SK-N-SH (cell line): ENCODE results near the gene POLR1D. TPM values are rescaled to one million over a fixed set of nuclear protein-coding genes. Genes with fewer than 3 reads are reported as not detected.

Experiments
- CTCF ChIA-PET: fragments of 300-600, 350-600 bp; formaldehyde crosslinking; extraction: SDS; loops from one replicate; lab custom pipeline; 2021; lab: Yijun Ruan, JAX
- POLR2A ChIA-PET: fragments of 350-600 bp; sonication (Branson Sonifier 250); formaldehyde crosslinking; extraction: SDS; loops from one replicate; lab custom pipeline; 2020; ENCODE audit warnings: antibody characterized with exemption, inconsistent platforms; lab: Yijun Ruan, JAX
- DNase-seq: peaks from one replicate; pipeline ENCODE4 v3.0.0; 2012
- H2AFZ ChIP-seq: fragments of 200-600 bp; sonication (generic); 2 replicates; pipeline ENCODE4 v1.8.1; 2016; ENCODE audit warnings: antibody characterized with exemption, mild to moderate bottlenecking, low read depth
- H3F3A ChIP-seq: fragments of 200-600 bp; sonication (generic); replicated peaks from 2 replicates; pipeline ENCODE3; 2016; ENCODE audit warnings: antibody characterized with exemption, mild to moderate bottlenecking; ENCODE audit not compliant: insufficient read depth
- H3K27ac ChIP-seq, 2 experiments: fragments of 200-500 bp in 1 of 2; fragments of 200-600 bp in 1 of 2; sonication (Bioruptor generic) in 1 of 2; sonication (generic), shearing (Covaris generic) in 1 of 2; 2 replicates each; pipeline versions ENCODE4 v1.5.1 to v1.6.1; 2014 to 2016; ENCODE audit warnings: low read depth in 2 of 2, inconsistent platforms in 1 of 2, low read length in 1 of 2, mild to moderate bottlenecking in 1 of 2, mixed read lengths in 1 of 2
- H3K27me3 ChIP-seq: fragments of 200-600 bp; sonication (generic), shearing (Covaris generic); 2 replicates; pipeline ENCODE4 v1.6.1; 2016; ENCODE audit warnings: mixed run types; ENCODE audit not compliant: insufficient read depth
- H3K36me3 ChIP-seq, 2 experiments: fragments of 200-500 bp in 1 of 2; fragments of 200-600 bp in 1 of 2; sonication (Bioruptor generic) in 1 of 2; sonication (generic) in 1 of 2; replicated peaks in 1 of 2; 2 replicates each; pipeline versions ENCODE3 to v1.5.1; 2014 to 2016; ENCODE audit warnings: low read length in 1 of 2, mild to moderate bottlenecking in 1 of 2; ENCODE audit not compliant: insufficient read depth in 2 of 2, control insufficient read depth in 1 of 2
- H3K4me1 ChIP-seq, 2 experiments: fragments of 200-500 bp in 1 of 2; fragments of 200-600 bp in 1 of 2; sonication (Bioruptor generic) in 1 of 2; sonication (generic), shearing (Covaris generic) in 1 of 2; 2 replicates each; pipeline versions ENCODE4 v1.5.1 to v1.6.1; 2014 to 2016; ENCODE audit warnings: low read depth in 1 of 2, low read length in 1 of 2, mixed run types in 1 of 2; ENCODE audit not compliant: insufficient read depth in 2 of 2, control insufficient read depth in 1 of 2
- H3K4me2 ChIP-seq: fragments of 200-600 bp; sonication (generic), shearing (Covaris generic); 2 replicates; pipeline ENCODE4 v1.6.1; 2017; ENCODE audit warnings: mixed run types
- H3K4me3 ChIP-seq, 2 experiments: fragments of 200-500 bp in 1 of 2; fragments of 200-600 bp in 1 of 2; sonication (Bioruptor generic) in 1 of 2; sonication (generic), shearing (Covaris generic) in 1 of 2; 2 replicates each; pipeline versions ENCODE4 v1.5.1 to v1.8.1; 2014 to 2016; ENCODE audit warnings: low read depth in 2 of 2, inconsistent platforms in 1 of 2, low read length in 1 of 2, mild to moderate bottlenecking in 1 of 2, mixed read lengths in 1 of 2, moderate library complexity in 1 of 2
- H3K79me2 ChIP-seq: fragments of 200-600 bp; sonication (generic); 2 replicates; pipeline ENCODE4 v1.8.1; 2017; ENCODE audit warnings: mild to moderate bottlenecking; ENCODE audit not compliant: insufficient read depth
- H3K9ac ChIP-seq: fragments of 200-600 bp; sonication (generic); 2 replicates; pipeline ENCODE4 v1.6.1; 2017; ENCODE audit warnings: mixed run types
- H3K9me2 ChIP-seq: fragments of 200-600 bp; sonication (generic); 2 replicates; pipeline ENCODE4 v1.6.1; 2017; ENCODE audit warnings: mixed run types
- H3K9me3 ChIP-seq: fragments of 200-600 bp; sonication (generic); 2 replicates; pipeline ENCODE4 v1.6.1; 2017; ENCODE audit warnings: mixed run types, mild to moderate bottlenecking, moderate library complexity
- H4K20me1 ChIP-seq: fragments of 200-600 bp; sonication (generic); 2 replicates; pipeline ENCODE4 v1.6.1; 2017; ENCODE audit warnings: mild to moderate bottlenecking, mixed run types; ENCODE audit not compliant: insufficient read depth
- CTCF ChIP-seq: fragments of 200-600 bp; sonication (generic); IDR thresholded peaks from 2 replicates; pipeline ENCODE4 v1.6.1; 2017; ENCODE audit warnings: antibody characterized with exemption, mild to moderate bottlenecking, moderate library complexity
- FOSL2 ChIP-seq: IDR thresholded peaks from 2 replicates; pipeline ENCODE4 v1.4.0; 2012; ENCODE audit warnings: low read depth, mild to moderate bottlenecking, moderate library complexity, borderline replicate concordance
- FOXM1 ChIP-seq: IDR thresholded peaks from 2 replicates; pipeline ENCODE4 v1.4.0; 2012; ENCODE audit warnings: low read depth, mild to moderate bottlenecking
- JUND ChIP-seq: IDR thresholded peaks from 2 replicates; pipeline ENCODE4 v1.4.0; 2012
- MAX ChIP-seq: IDR thresholded peaks from 2 replicates; pipeline ENCODE4 v1.4.0; 2012; ENCODE audit warnings: low read depth
- MXI1 ChIP-seq: IDR thresholded peaks from 2 replicates; pipeline ENCODE4 v1.6.1; 2012; ENCODE audit warnings: mild to moderate bottlenecking, low read depth, low read length, improper control_type of control experiment
- RFX5 ChIP-seq: IDR thresholded peaks from 2 replicates; pipeline ENCODE4 v1.6.1; 2012; ENCODE audit warnings: mild to moderate bottlenecking, improper control_type of control experiment, low read length
- SIN3A ChIP-seq: IDR thresholded peaks from 2 replicates; pipeline ENCODE4 v1.6.1; 2012; ENCODE audit warnings: low read depth, mild to moderate bottlenecking, low read length, moderate library complexity, borderline replicate concordance
- SMC3 ChIP-seq: IDR thresholded peaks from 2 replicates; pipeline ENCODE4 v1.6.1; 2012; ENCODE audit warnings: low read depth, low read length, improper control_type of control experiment
- TAF1 ChIP-seq: IDR thresholded peaks from 2 replicates; pipeline ENCODE4 v1.6.1; 2012; ENCODE audit warnings: low read depth, mild to moderate bottlenecking, low read length, moderate library complexity, borderline replicate concordance
- USF2 ChIP-seq: fragments of 150-350 bp; IDR thresholded peaks from 2 replicates; pipeline ENCODE4 v1.6.1; 2017; ENCODE audit warnings: antibody characterized with exemption, low read length, low read depth, borderline replicate concordance
- YY1 ChIP-seq: IDR thresholded peaks from 2 replicates; pipeline ENCODE4 v1.4.0; 2012; ENCODE audit warnings: low read depth, mild to moderate bottlenecking
- WGBS: methylation state at CpG from one replicate; pipeline ENCODE4 v1.1.6; 2017; ENCODE audit warnings: low lambda C conversion rate; 5-methylcytosine and 5-hydroxymethylcytosine counted together
- polyA plus RNA-seq, 3 experiments: library from polyadenylated mRNA; depleted of rRNA; stranded (reverse); fragments of >200 nt; gene quantifications; 2 replicates each; pipeline ENCODE4 v1.2.3, GENCODE V29; 2012

The POLR1D gene
- polyA plus RNA-seq, 1 of the 3 experiments (the other 2 are of a cell fraction), result 150 TPM

- WGBS, result 60% methylated on average over 1 of the region's 1 CpG
- TF ChIP-seq YY1 (no peak), SIN3A (no peak), USF2 (no peak), SMC3 (no peak), CTCF (no peak)
- POLR2A ChIA-PET, result no interaction called here
These were observed 49.2 kb downstream of the POLR1D start for GRCh38 chr13:27670861-27671260.

GRCh38 chr13:27672025-27672424 lies 50.3 kb downstream of the POLR1D start:
- WGBS, result 67% methylated on average over 1 of the region's 1 CpG

More at GRCh38 chr13:27670861-27671260, 49.2 kb downstream of the POLR1D start:
- Histone ChIP-seq H3K79me2 (no peaks in the 10 kb centered on the region), H3K4me1 (peaks cover 0 to 4% of the 10 kb centered on the region in 2 experiments; a peak in 2 of 4 replicates), H2AFZ (no peak overlapping the region), H3K27ac (no peak overlapping the region), H3K9ac (no peak overlapping the region), H3K27me3 (no peaks in the 10 kb centered on the region), H3K9me3 (no peaks in the 10 kb centered on the region), H3K4me3 (no peak overlapping the region), H3K36me3 (peaks cover 10% of the 10 kb centered on the region in 2 experiments), H3K9me2 (no peaks in the 10 kb centered on the region), H3F3A (peaks cover 5% of the 10 kb centered on the region), H3K4me2 (no peak overlapping the region), H4K20me1 (no peaks in the 10 kb centered on the region)
- CTCF ChIA-PET, result interaction anchor here (1.3 to 1.8 kb wide), 2 partner anchors 138 to 156 kb away, joined by 4 read pairs; no protein-coding TSS in a partner anchor
- no peak for DNase-seq

More at GRCh38 chr13:27672025-27672424, 50.3 kb downstream of the POLR1D start:
- H2AFZ ChIP-seq, result no peak overlapping the region
- no peaks in the 10 kb centered on the region for H3K79me2 ChIP-seq
- no peaks in the 10 kb centered on the region for H4K20me1 ChIP-seq
- H3K4me1 ChIP-seq, result peaks cover 0 to 4% of the 10 kb centered on the region in 2 experiments; a peak in 2 of 4 replicates
- no peak overlapping the region for H3K27ac ChIP-seq
- DNase-seq, result no peak
- TF ChIP-seq TAF1, result no peak
- TF ChIP-seq MXI1, result no peak
- no peak for TF ChIP-seq RFX5
- TF ChIP-seq FOXM1, result no peak
- TF ChIP-seq MAX, result no peak
- TF ChIP-seq FOSL2, result no peak
- TF ChIP-seq JUND, result no peak
- POLR2A ChIA-PET, result no interaction called here
- H3K4me3 ChIP-seq, result no peak overlapping the region
- no peaks in the 10 kb centered on the region for H3K27me3 ChIP-seq
- no peaks in the 10 kb centered on the region for H3K9me3 ChIP-seq
- H3K9ac ChIP-seq, result no peak overlapping the region
- no peaks in the 10 kb centered on the region for H3K36me3 ChIP-seq
- H3K9me2 ChIP-seq, result no peaks in the 10 kb centered on the region
- CTCF ChIA-PET, result no interaction called here
- H3K4me2 ChIP-seq, result no peak overlapping the region
- H3F3A ChIP-seq, result peaks cover 5% of the 10 kb centered on the region

Other genes with a start within 250 kb of the POLR1D start
- 57.1 and 75.4 TPM in 2 replicates for gene GTF3A, start 197.3 kb upstream of the POLR1D start, polyA plus RNA-seq (2012; rRNA removed)
- 29.5 and 35.6 TPM in 2 replicates for gene MTIF3, start 171.3 kb upstream of the POLR1D start, polyA plus RNA-seq (2012; rRNA removed)
- 3.7 and 4.6 TPM in 2 replicates for gene LNX2, start 1.4 kb upstream of the POLR1D start, polyA plus RNA-seq (2012; rRNA removed)
- not detected in 2 replicates for gene GSX1, start 170.6 kb downstream of the POLR1D start, polyA plus RNA-seq (2012; rRNA removed)